Nephron (organoid): ENCODE measurements around the gene TEKT3.

Experiments
- H3K27ac Mint-ChIP-seq, 3 experiments: 2 replicates each; pipeline ENCODE4 v1.8.0; 2020; ENCODE audit warnings: mixed read lengths in 3 of 3, mild to moderate bottlenecking in 2 of 3, moderate library complexity in 1 of 3
- H3K27me3 Mint-ChIP-seq: 2 replicates; pipeline ENCODE4 v1.8.0; 2021; ENCODE audit warnings: low read depth, mild to moderate bottlenecking, moderate library complexity, mixed read lengths
- H3K36me3 Mint-ChIP-seq: 2 replicates; pipeline ENCODE4 v1.8.0; 2020; ENCODE audit warnings: low read depth, mixed read lengths
- H3K4me1 Mint-ChIP-seq: 2 replicates; pipeline ENCODE4 v1.8.0; 2020; ENCODE audit warnings: mixed read lengths
- H3K4me3 Mint-ChIP-seq, 3 experiments: 2 replicates each; pipeline ENCODE4 v1.8.0; 2020; ENCODE audit warnings: mild to moderate bottlenecking in 3 of 3, mixed read lengths in 3 of 3, moderate library complexity in 2 of 3
- H3K9me3 Mint-ChIP-seq: 2 replicates; pipeline ENCODE4 v1.8.0; 2020; ENCODE audit warnings: mixed read lengths
- TF ChIP-seq, protein P1 (sequence below), 3 experiments: fragments of 200-600 bp; sonication (generic); IDR thresholded peaks; one replicate each; pipeline ENCODE4 v1.5.0; 2021; ENCODE audit warnings: antibody characterized with exemption in 3 of 3; ENCODE audit not compliant: unreplicated experiment in 3 of 3

The TEKT3 gene

DNA sequence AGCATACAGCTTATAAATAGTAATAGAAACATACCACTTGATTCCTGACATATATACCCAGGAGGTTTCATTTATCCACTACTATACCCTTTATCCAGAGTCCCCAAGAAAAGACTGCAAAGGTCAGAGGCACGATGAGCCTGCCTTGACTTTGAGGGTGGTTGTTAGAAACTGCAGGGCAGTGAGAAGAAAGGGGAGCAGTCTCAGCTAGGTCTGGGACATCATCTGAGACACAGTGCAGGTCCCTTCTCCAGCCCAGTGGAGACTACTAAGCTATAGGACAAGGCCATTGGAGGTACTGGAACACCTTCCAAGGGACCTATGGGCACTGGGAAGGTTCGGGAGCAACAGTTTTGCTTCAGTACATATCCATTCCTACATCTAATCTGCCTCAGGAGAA lies 20.2 kb upstream of the TEKT3 start:
- no peak overlapping the region for H3K27ac Mint-ChIP-seq
- H3K27me3 Mint-ChIP-seq: no peaks in the 10 kb centered on the region
- H3K4me1 Mint-ChIP-seq: no peaks in the 10 kb centered on the region
- TF ChIP-seq, protein P1, sequence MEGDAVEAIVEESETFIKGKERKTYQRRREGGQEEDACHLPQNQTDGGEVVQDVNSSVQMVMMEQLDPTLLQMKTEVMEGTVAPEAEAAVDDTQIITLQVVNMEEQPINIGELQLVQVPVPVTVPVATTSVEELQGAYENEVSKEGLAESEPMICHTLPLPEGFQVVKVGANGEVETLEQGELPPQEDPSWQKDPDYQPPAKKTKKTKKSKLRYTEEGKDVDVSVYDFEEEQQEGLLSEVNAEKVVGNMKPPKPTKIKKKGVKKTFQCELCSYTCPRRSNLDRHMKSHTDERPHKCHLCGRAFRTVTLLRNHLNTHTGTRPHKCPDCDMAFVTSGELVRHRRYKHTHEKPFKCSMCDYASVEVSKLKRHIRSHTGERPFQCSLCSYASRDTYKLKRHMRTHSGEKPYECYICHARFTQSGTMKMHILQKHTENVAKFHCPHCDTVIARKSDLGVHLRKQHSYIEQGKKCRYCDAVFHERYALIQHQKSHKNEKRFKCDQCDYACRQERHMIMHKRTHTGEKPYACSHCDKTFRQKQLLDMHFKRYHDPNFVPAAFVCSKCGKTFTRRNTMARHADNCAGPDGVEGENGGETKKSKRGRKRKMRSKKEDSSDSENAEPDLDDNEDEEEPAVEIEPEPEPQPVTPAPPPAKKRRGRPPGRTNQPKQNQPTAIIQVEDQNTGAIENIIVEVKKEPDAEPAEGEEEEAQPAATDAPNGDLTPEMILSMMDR (IDR thresholded peaks at IDR 0.05; ENCODE audit: unreplicated experiment in 3 of 3): no peak
- no peak overlapping the region for H3K4me3 Mint-ChIP-seq
- H3K36me3 Mint-ChIP-seq: no peaks in the 10 kb centered on the region
- peaks cover 2% of the 10 kb centered on the region for H3K9me3 Mint-ChIP-seq

DNA sequence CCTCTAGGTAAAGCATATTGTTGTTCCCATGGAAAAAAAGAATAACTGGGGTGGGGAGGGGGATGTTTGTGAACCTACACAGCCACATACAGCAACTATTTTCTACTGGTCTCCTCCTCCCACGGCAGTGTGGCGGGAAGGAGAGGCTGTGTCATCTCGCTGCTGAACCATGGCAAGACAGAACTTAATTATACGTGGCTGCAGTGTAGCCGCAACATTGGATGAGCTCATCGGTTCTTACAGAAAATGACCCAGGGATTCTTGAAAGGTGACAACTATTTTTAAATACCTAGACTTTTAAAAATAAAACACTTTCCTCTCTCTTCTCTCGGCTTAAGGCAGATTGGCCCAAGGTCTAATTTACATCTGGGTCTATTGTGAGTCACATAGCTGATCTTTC lies 19.8 kb upstream of the TEKT3 start:
- Mint-ChIP-seq H3K4me3 (no peak overlapping the region), H3K27ac (no peak overlapping the region), H3K4me1 (no peaks in the 10 kb centered on the region), H3K9me3 (peaks cover 3% of the 10 kb centered on the region), H3K27me3 (no peaks in the 10 kb centered on the region), H3K36me3 (no peaks in the 10 kb centered on the region)
- TF ChIP-seq, protein P1 (IDR thresholded peaks at IDR 0.05; ENCODE audit: unreplicated experiment in 3 of 3): no peak

DNA sequence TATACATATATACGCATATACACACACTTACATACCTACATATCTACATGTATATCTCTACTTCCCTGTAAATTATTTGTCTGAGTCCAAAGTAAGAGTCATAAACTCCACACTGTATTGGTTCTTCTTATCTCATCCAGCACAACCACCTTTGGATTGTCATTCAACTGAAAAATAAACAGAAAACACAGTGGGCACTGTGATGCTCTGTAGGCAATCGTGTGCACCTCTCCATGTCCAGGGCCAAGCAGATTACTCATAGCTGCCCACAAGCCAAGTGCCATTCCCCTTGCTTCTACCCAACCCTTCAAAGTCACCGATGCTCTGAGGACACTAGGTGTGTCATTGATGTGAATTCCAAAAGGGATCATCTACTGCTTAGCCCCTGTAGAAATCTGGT lies 12.9 kb upstream of the TEKT3 start:
- Mint-ChIP-seq H3K36me3 (no peaks in the 10 kb centered on the region), H3K4me3 (no peak overlapping the region), H3K27ac (no peak overlapping the region), H3K4me1 (no peaks in the 10 kb centered on the region), H3K27me3 (no peaks in the 10 kb centered on the region), H3K9me3 (peaks cover 3% of the 10 kb centered on the region)
- TF ChIP-seq, protein P1 (IDR thresholded peaks at IDR 0.05; ENCODE audit: unreplicated experiment in 3 of 3): no peak

DNA sequence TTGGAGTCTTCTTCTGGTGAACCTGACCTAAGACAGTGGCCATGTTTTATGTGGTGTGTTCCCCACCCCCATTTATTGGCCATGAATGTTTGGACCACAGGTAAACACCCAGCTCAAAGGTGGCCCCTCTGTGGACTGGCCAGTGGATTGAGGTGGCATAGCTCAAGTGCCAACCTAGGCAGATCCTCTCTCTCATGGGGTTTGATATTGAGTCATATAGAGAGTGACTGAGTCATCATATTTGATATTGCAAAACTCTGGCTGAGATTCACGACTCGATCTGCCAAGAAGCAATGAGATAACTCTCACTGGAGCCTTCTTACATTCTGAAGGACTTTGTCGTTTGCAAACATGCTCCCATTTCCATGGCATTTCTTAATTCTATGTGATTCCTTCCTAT lies 10.5 kb upstream of the TEKT3 start:
- Mint-ChIP-seq H3K27ac (no peak overlapping the region), H3K36me3 (no peaks in the 10 kb centered on the region), H3K4me1 (peaks cover 8% of the 10 kb centered on the region), H3K4me3 (no peak overlapping the region), H3K27me3 (no peaks in the 10 kb centered on the region), H3K9me3 (peaks cover 3% of the 10 kb centered on the region)
- TF ChIP-seq, protein P1 (IDR thresholded peaks at IDR 0.05; ENCODE audit: unreplicated experiment in 3 of 3): no peak

DNA sequence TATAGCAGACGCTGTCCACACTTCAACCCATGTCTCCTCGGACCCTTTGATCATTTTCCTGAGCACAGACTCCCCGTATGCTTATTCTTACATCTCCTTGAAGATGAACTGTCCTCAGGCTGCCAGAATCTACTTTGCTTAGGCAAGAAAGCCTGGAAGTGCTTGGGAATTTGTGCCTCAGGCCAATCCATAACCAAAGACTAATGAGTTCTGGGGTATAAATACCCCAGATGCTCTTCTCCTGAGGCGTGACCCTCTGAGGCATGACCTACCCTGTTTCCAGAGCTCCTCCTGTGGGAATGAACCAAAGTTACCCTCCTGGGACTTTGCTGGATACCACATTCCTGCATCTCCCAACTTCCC lies 10.1 kb upstream of the TEKT3 start:
- Mint-ChIP-seq H3K36me3 (no peaks in the 10 kb centered on the region), H3K27me3 (peaks cover 3% of the 10 kb centered on the region), H3K9me3 (no peaks in the 10 kb centered on the region), H3K4me3 (no peak overlapping the region), H3K27ac (no peak overlapping the region), H3K4me1 (peaks cover 8% of the 10 kb centered on the region)
- TF ChIP-seq, protein P1 (IDR thresholded peaks at IDR 0.05; ENCODE audit: unreplicated experiment in 3 of 3): no peak

DNA sequence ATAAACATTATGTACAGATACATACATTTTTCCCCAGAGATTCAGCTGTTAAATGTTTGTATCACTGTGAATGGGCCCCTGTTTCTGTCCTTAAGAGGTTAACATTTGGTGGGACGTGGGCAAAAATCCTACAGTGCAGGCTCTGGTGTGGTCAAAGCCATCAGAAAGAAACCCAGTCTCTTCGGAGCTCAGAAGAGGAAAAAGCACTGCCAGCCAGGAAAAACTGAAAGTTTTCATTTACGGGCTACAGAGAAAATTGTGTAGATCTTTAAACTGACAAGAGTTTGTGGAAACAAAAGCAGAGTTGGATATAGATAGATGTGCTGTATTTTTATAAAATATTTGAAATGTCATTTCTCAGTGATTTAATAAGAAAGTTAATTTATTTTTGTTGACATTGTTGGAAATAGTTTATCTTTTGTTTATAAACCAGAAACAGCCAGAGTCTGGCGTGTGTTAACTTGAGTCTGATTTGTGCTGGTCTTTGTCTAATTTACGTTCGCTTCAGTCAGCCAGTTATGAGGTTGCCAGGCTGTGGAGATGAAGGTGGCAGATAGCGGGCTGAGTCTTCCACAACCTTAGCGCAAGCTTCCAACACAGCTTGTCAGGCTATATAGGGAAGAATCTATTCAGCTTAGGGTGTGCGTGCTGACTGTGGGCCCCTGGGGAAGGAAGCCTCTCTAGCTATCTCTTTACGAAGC lies 9.5 kb upstream of the TEKT3 start:
- Mint-ChIP-seq H3K36me3 (no peaks in the 10 kb centered on the region), H3K9me3 (no peaks in the 10 kb centered on the region), H3K4me1 (peaks cover 8% of the 10 kb centered on the region), H3K4me3 (no peak overlapping the region), H3K27me3 (peaks cover 7% of the 10 kb centered on the region), H3K27ac (peak overlapping the region in 1 of 3 experiments; percentile 30)
- TF ChIP-seq, protein P1 (IDR thresholded peaks at IDR 0.05; ENCODE audit: unreplicated experiment in 3 of 3): no peak
